ENCODE measurements around the gene PRKG2.
"Not testable (repeated sequence)": the region's sequence is repeated elsewhere in the genome, so short reads cannot be mapped to it uniquely, and the experiment has no call there.

Gene PRKG2

DNA sequence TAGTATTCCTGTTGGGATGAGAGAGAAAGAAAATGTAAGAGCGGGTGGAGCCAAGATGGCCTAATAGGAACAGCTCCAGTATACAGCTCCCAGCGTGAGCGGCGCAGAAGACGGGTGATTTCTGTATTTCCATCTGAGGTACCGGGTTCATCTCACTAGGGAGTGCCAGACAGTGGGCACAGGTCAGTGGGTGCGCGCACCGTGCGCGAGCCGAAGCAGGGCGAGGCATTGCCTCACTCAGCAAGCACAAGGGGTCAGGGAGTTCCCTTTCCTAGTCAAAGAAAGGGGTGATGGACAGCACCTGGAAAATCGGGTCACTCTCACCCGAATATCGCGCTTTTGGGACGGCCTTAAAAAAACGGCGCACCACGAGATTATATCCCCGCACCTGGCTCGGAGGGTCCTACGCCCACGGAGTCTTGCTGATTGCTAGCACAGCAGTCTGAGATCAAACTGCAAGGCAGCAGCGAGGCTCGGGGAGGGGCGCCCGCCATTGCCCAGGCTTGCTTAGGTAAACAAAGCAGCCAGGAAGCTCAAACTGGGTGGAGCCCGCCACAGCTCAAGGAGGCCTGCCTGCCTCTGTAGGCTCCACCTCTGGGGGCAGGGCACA lies 61.2 kb downstream of the PRKG2 start:
- not testable (repeated sequence) for DNase-seq

DNA sequence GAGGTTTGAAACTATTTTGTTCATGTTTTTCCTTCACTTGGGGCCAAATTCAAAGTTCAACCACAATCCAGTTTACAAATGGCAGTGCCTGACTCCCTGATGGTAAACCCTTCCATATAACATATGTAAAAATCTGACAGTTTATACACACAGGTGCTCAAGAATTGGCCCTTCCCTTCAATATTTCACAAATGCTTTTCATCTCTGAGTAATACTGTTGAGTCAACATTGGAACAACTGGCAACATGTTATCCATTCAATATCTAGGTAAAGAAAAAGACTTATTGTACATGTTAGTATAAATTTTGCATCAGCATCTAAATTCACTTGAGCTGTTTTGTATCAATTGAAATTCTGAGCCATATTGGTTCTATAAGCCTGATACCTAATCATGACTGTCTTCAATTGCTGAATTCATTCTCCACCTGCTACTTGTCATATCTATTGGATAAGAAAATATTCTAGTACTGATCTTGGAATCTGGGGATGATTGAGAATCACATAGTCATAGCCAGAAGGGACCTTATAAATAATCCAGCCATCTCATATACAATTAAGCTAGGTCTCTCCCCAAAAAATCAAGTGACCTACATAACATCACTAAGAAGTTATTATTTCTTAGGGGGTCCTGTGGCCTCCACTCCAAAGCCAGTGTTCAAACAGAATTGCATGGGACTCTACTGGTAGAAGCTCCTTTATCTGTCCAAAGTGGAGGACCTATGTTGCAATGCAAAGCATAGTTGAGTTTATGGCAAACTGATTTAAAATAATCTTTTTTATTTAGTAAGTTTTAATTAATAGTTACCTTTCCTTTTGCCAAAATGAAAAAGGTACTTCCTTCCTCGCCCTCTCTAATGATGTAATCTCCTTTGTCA lies 61.9 kb downstream of the PRKG2 start:
- DNase-seq: no peak

DNA sequence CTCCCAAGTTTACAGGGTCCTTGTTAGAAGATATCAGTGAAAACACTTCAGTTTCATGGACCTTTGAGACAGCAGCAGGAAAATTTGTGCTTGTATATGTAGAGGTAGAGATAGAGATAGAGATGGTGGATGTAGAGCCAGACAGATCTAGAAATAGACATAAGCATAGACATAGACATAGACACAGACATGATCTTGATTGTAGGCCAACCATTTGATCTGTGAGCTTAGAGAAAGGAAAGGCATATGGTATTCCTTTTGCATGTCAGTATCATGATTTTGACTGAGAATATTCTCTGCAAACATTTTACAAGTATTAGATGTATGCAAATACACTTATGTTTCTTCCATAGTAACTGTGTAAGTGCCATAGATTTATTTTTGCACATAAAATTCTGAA lies 65.0 kb downstream of the PRKG2 start:
- no peak for DNase-seq

DNA sequence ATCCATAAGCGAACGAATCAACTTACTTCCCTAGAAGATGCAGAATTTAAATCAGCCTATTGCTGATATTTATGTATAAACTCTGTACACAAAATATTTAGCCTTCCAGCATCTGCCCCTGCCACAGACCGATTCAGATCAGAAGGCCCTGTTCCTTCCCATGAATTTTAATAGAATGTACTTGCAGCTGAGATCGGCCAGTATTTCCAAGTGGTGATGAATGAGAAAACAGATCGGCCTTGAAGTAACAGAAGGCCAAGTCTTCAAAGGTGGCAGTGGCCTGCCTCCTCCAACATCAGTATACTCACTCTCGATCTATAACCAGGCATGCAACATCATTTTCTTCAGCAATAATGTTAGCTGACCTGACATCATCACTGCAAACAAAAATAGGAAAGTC lies 66.4 kb downstream of the PRKG2 start:
- no peak for DNase-seq

DNA sequence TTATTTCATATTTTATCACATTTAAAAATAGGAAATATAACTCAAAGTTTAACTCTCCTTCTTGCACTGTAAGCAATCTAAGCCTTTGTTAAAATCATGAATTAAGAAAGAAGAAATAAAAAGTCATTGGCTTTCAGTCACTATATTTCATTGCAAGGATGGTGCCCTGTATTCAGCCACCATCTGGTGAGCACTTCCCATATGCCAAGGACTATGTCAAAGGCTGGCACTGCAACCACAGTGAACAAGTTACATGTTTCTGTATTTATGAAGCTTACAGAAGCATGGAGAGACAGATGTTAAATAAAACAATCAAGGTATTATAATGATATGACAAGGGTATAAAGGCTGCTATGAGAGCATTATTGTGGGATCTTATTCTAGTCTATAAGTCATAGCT lies 68.6 kb downstream of the PRKG2 start:
- no peak for DNase-seq

DNA sequence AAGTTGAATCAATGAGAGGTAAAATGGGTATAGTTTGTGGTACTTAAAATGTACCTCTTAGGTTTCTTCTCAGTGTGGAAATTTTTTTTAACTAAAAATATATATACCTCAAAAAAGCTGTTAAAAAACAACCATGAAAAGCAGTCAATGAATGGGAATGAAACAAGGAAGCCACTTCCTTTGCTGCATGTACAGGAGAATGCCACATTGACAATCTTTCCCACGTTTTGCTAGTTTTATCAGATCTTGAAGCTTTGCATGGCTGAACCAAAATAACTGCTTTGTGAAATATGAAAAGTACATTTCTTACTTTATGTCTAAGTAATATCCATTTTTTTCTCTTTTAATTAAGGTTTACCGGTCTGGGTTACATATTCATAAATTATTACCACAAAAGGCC lies 71.8 kb downstream of the PRKG2 start:
- no peak for DNase-seq

DNA sequence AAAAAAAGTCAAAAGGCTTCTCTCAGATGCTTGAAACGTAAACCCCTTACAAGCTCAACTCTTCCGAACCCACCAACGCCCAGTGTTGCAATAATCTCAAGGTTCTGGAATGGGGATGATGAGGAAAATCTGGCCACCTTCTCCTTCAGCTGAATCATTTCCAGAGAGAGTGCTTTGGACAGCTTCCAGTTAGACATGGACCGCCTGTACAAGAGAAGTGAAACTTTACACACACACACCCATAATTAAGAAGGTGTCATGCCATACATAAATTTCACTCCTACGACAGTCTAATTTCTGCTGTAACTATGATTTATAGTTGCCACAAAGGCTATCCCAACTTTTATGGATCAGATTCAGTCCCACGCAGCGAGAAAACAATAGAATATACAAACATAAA lies 72.3 kb downstream of the PRKG2 start:
- no peak for DNase-seq

DNA sequence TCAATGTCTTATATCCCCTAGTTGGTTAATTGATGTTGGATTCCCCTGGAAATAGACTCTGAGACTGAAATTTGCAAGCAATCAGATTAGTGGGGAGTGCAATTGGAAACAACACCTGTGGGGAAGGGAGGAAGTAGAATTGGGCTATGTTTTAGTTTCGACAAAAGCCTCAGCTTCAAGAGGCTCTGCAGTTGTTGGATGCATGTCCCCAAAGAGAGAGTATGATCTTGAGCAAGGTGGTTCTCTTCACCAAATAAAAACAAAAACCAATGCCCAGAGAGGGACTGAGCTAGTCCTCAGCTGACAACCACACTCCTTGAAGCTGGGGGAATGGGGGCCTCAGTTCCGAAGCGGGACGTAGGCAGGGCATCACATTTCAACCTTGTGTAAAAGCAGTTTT lies 77.1 kb downstream of the PRKG2 start:
- no peak for DNase-seq

DNA sequence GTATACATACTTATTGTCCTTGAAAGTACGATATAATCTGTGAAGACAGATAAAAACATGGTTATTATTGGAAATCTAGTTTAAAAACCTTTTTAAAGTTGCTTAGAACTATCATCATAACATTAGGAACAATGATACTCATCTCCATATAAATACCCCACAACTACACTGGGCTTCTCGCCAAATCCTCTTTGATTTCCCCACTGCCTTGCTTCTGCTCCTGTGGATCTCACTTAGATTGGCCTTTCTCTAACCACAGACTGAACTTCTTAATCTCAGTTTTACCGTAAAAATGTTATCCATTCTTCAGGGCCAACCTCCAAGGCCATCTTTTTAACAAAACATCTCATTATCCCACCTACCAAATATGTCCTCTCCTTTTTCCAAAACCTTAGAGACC lies 77.6 kb downstream of the PRKG2 start:
- no peak for DNase-seq

DNA sequence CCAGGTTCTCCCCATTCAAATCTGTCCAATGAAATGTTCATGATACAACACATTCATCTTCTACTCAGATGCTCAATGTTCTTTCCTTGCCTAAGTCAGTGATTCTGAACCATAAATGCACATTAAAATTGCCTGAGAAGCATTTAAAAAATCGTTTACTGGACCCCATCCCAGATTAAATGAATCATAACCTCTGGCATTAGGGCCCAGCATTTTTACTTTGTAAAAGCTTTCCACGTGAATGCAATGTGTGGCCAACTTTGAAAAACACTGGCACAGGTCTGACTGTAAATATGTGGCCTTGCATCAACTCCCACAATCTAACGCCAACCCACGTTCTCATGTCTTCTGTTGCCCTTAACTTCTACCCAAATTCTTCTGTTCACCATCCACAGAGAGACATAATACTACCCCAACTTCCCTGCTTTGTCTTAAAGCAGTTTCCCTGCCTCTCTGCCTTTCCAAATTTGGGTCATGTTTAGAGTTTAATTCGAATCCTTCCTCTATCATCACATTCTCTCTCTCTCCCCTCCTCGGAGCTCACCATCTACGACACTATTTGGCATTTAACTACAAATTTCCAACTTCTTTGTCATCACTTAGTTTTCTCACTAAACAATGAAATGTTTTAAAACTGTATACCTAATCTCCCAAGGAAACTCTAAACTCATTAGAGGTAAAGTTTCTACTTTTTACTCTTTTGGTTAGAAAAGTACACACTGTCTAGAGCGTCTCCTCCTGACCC lies 78.7 kb downstream of the PRKG2 start:
- no peak for DNase-seq

DNA sequence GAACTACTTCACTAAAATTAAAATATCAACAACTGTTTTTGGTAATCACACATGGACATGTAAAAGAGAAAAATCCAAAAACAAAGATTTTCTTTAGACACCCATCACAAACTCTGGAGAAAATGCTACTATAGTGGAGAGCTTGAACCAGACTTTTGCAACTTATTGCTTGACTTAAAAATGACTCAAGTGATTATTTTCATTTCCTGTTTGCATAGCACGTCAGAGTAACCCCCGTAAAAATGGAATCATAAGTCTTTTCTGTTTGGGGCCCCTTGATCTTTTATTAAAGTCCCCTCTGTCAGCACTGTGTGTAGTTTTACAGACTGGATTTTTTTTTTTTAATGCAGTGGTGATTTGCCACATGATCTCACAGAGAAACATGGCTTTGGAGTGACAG lies 79.5 kb downstream of the PRKG2 start:
- DNase-seq: no peak

DNA sequence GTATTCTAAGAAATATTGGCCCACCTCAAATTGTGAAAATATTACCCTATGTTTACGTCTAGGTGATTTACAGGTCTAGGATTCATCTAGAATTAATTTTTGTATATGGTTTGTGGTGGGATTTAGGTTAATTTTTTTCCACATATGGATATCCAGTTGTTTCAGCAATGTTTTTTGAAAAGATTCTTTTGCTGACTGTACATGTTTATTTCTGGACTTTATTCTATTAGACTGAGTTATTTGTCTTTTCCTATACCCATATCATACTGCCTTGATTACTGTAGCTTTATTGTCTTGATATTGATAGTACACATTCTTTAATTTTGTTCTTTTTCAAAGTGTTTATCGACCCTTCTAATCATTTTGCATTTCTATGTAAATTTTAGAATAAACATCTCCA lies 83.5 kb downstream of the PRKG2 start:
- DNase-seq: no peak

DNA sequence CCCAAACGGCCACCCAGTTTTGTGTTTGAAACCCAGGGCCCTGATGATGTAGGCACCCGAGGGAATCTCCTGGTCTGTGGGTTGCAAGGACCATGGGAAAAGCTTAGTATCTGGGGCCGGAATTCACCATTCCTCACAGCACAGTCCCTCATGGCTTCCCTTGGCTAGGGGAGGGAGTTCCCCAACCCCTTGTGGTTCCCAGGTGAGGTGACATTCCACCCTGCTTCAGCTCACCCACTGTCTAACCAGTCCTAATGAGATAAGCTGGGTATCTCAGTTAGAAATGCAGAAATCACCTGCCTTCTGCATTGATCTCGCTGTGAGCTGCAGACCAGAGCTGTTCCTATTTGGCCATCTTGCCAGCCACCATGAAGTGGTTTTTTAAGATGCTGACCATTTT lies 84.0 kb downstream of the PRKG2 start:
- no peak for DNase-seq

DNA sequence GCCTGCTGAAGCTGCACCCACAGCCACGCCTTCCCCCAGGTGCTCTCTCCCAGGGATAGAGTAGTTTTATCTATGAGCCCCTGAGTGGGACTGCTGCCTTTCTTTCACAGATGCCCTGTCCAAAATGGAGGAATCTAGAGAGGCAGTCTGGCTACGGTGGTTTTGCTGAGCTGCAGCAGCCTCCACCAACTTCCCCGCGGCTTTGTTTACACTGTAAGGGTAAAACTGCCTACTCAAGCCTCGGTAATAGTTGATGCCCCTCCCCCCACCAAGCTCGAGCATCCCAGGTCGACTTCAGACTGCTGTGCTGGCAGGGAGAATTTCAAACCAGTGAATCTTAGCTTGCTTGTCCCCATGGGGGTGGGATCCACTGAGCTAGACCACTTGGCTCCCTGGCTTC lies 84.5 kb downstream of the PRKG2 start:
- no peak for DNase-seq

DNA sequence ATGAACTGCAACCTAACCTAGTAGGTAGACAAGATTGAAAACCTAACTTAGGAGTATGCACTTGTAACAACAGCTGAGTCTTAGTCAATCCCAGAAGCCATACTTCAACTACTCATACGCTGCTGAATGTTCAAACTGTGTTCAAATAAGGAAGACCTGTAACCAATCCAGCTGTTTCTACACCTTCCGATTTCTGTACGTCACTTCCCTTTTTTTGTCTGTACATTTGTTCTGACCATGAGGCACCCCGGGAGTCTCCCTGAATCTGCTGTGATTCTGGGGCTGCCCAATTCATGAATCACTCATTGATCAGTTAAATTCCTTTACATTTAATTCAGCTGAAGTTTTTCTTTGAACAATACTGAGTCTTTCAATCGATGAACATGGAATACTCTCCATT lies 95.0 kb downstream of the PRKG2 start:
- DNase-seq: no peak

DNA sequence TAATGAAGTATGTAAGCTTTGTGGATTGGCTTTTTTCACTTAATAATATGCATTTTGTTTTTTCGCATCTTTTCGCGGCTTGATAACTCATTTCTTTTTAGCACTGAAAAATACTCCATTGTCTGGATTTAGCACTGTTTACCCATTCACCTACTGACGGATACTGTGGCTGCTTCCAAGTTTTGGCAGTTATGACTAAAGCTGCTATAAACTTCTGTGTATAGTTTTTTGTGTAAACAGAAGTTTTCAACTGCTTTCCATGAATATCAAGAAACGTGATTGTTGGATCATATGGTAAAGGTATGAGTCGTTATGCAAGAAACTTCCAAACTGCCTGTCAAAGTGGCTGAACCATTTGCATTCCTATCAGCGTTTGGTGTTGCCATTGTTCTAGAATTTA lies 96.9 kb downstream of the PRKG2 start:
- no peak for DNase-seq

DNA sequence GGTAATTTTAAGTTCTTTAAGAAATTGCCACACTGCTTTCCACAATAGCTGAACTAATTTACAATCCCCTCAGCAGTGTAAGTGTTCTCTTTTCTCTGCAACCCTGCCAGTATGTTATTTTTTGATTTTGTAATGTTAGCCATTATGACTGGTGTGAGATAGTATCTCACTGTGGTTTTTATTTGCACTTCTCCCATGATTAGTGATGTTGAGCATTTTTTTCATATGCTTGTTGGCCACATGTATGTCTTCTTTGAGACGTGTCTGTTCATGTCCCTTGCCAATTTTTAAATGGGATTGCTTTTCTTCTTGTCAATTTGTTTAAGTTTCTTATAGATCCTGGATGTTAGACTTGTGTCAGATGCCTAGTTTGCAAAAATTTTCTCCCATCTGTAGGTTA lies 98.5 kb downstream of the PRKG2 start:
- DNase-seq: no peak

DNA sequence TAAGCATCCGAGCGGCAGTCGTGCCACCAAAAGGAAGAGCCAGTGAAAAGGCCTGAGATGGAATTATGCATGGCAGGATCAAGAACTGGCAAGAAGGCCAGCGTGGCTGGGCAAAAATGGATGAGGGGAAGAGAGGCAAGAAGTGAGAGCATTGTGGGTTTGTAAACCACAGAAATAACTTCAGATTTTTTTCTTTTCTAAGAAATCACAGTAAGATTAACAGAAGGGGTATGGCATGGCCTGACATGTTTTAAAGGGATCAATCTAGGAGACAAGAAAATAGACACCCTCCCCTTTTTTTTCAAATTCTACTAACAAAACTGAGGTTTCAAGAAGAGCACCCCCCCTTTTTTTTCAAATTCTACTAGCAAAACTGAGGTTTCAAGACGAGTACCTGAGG lies 102.0 kb downstream of the PRKG2 start:
- no peak for DNase-seq

DNA sequence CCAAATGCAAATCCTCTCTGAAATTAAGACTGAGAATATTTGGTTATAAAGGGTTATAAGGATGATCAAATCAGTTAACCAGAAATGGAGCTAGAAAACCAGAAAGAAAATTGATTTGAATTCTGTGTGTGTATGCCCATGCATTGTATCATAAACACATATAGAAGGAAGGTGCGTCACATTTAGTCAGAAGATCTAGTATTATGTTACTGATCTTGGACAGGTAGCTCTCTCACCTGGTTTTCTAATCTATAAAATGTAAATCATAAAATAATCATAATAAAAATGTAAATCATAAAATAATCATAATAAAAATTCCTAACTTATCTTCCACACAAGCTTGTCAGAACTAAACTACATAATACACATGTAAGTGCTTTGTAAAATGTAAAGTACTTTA lies 105.7 kb downstream of the PRKG2 start:
- DNase-seq: no peak

DNA sequence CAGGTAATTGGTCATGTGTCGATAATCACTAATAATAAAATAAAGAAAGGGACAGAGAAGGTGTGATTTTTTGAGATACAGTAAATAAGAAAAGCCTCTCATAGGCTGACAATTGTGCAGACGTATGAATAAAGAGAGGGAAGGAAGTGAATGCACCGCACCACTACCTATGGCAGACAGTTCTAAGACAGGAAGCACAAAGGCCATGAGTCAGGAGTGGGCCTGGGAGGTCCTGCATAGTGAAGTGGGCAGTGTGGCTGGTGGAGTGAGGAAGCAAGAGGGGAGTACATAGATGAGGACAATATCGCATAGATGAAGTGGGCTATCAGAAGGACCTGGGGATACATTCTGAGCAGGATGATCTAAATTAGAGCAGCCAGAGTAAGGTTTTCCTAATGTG lies 108.9 kb downstream of the PRKG2 start:
- DNase-seq: no peak

DNA sequence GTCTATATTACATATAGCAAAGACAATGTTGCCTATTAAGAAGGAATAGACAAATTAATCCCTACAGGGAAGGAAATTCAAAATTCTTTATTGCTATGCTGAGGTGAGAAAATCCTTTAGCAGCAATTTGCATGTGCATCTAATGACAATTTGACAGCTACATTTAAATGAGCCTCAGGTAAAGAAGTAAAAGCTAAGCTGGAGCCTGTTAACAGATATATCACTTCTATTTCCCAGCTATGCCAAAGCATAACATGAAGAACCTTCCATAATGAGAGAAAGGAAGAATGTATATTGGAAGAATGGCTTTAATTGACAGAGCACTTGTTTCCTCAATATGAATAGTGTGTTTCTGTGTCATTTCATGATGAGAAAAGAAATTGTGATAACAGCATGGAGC lies 112.9 kb downstream of the PRKG2 start:
- DNase-seq: no peak

DNA sequence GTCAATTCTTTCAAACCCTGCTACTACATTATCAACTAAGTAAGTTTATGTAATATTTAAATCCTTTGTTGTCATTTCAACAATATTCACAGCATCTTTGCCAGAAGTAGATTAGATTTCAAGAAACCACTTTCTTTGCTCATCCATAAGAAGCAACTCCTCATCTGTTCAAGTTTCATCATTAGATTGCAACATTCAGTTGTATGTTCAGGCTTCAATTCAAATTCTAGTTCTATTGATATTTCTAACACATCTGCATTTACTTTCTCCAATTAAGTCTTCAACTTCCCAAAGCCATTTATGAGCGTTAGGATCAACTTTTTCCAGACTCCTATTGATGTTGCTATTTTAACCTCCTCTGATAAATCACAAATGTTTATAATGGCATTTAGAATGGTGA lies 118.5 kb downstream of the PRKG2 start:
- no peak for DNase-seq

DNA sequence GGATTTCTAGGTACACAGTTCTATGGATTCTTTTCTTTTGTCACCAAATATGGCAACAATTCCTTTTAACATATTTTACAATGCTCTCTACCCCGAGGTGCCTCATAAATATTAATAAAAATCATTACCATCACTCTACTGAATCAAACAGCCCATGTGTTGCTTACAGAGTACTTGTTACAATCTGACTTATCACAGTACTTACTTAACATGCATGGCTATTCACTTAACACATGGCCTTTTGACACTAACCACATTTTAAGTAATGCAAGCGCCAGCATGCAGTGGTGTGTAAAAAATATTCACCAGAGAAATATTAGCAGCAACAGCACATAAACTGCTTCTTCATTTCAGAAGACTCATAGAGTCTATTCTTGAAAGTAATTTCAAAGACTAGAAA lies 119.6 kb downstream of the PRKG2 start:
- no peak for DNase-seq

DNA sequence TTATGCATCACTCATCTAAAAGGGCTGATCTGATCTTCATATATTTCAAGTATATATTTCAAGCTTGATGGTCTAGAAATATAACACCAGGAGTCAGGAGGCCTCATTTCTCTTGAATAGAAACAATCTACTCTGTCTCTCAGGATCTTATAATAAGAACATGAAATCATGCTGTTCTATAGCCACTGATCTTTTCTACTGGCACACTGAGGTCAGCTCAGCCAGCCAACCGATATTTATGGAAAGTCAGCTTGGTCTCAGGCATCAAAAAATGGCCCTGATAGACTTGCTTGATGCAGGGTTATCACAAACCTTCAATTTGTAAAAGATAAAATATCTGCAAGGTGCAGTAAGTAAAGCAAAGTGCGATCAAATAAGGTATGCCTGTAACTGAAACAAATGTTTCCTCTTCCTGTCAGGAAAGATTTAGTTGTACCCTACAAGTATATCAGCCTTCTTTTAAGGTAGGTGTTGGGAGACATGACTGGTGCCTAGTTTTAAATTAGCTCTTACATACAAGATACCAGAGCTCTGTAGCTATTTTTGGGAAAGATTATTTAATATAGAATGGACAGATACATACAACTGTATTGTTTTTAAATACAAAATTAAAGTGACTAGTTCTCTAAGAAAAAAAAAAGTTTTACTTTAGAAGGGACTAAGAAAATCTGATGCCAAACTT lies 121.2 kb downstream of the PRKG2 start:
- DNase-seq: no peak
